T-cell (primary cell): Measurements from ENCODE around the gene RBM11. TPM values are rescaled to one million over a fixed set of nuclear protein-coding genes. Genes with fewer than 3 reads are reported as not detected.

Experiments used
- ATAC-seq, 4 experiments: fragments of 200-7000 bp in 3 of 4; fragments of 150-1000 bp in 1 of 4; cut with Tn5 transposase; replicated peaks in 1 of 4; 1 replicate in 3 of 4; 2 replicates in 1 of 4; pipeline ENCODE4 v1.10.0; 2021; ENCODE audit warnings: moderate library complexity in 3 of 4, mild to moderate bottlenecking in 2 of 4, moderate number of reproducible peaks in 1 of 4
- CTCF ChIA-PET, 2 donors: fragments of 300-600 bp; sonication (Branson Sonifier 250); formaldehyde crosslinking; loops; one replicate each; lab custom pipeline; 2022; ENCODE audit warnings: antibody characterized with exemption in 2 of 2; lab: Charles Lee
- POLR2A ChIA-PET, 2 donors: fragments of 300-600 bp; sonication (Branson Sonifier 250); formaldehyde crosslinking; loops; one replicate each; lab custom pipeline; 2022; ENCODE audit warnings: antibody characterized with exemption in 2 of 2; lab: Charles Lee
- DNase-seq, 35 experiments: peaks; one replicate each; pipeline versions ENCODE4 v3.0.0 to v3.0.0-alpha.2; 2013 to 2023
- H3K27ac ChIP-seq: one replicate; pipeline ENCODE4 v1.5.1; 2013; ENCODE audit warnings: low read length
- H3K27me3 ChIP-seq, 2 experiments: replicated peaks in 1 of 2; 1 replicate in 1 of 2; 2 replicates in 1 of 2; pipeline versions ENCODE4 v1.6.1 to v1.7.0; 2013; ENCODE audit warnings: low read length in 1 of 2, mixed read lengths in 1 of 2; ENCODE audit not compliant: control insufficient read depth in 2 of 2, insufficient read depth in 2 of 2; ENCODE audit errors: extremely low read depth in 1 of 2
- H3K36me3 ChIP-seq, 2 donors: 1 replicate in 1 of 2; 2 replicates in 1 of 2; pipeline versions ENCODE4 v1.6.1 to v1.7.0; 2013; ENCODE audit warnings: low read length in 1 of 2; ENCODE audit not compliant: control insufficient read depth in 2 of 2, insufficient read depth in 1 of 2; ENCODE audit errors: extremely low read depth in 1 of 2
- H3K4me1 ChIP-seq, 2 experiments: 1 replicate in 1 of 2; 2 replicates in 1 of 2; pipeline versions ENCODE4 v1.6.1 to v1.7.0; 2013; ENCODE audit warnings: low read length in 2 of 2, mixed read lengths in 1 of 2; ENCODE audit not compliant: insufficient read depth in 2 of 2, control insufficient read depth in 1 of 2; ENCODE audit errors: extremely low read depth in 1 of 2
- H3K4me3 ChIP-seq, 2 donors: 1 replicate in 1 of 2; 2 replicates in 1 of 2; pipeline versions ENCODE4 v1.5.1 to v1.7.0; 2013; ENCODE audit warnings: mild to moderate bottlenecking in 2 of 2, low read length in 1 of 2, moderate library complexity in 1 of 2; ENCODE audit not compliant: control insufficient read depth in 1 of 2; ENCODE audit errors: extremely low read depth in 1 of 2
- H3K9me3 ChIP-seq: 2 replicates; pipeline ENCODE4 v1.7.0; 2013
- H3K27ac Mint-ChIP-seq, 2 donors: one replicate each; pipeline ENCODE4 v1.8.0; 2020 to 2021; ENCODE audit warnings: mild to moderate bottlenecking in 2 of 2, mixed read lengths in 2 of 2
- H3K27me3 Mint-ChIP-seq, 2 donors: one replicate each; pipeline ENCODE4 v1.8.0; 2021 to 2022; ENCODE audit warnings: mixed read lengths in 2 of 2
- H3K36me3 Mint-ChIP-seq: one replicate; pipeline ENCODE4 v1.8.0; 2021; ENCODE audit warnings: mixed read lengths
- H3K4me1 Mint-ChIP-seq, 3 donors: one replicate each; pipeline ENCODE4 v1.8.0; 2020 to 2022; ENCODE audit warnings: mixed read lengths in 3 of 3, mild to moderate bottlenecking in 1 of 3
- H3K4me3 Mint-ChIP-seq, 3 donors: one replicate each; pipeline ENCODE4 v1.8.0; 2020 to 2022; ENCODE audit warnings: mild to moderate bottlenecking in 3 of 3, mixed read lengths in 3 of 3, moderate library complexity in 3 of 3
- H3K9me3 Mint-ChIP-seq, 3 donors: one replicate each; pipeline ENCODE4 v1.8.0; 2020 to 2022; ENCODE audit warnings: mixed read lengths in 3 of 3
- WGBS: methylation state at CpG from one replicate; pipeline ENCODE4 v1.1.5; 2013; ENCODE audit warnings: missing lambda C conversion rate; ENCODE audit not compliant: insufficient coverage; 5-methylcytosine and 5-hydroxymethylcytosine counted together
- total RNA-seq, 35 experiments: library from RNA in 6 of 35; stranded (reverse) in 6 of 35; fragments of 120-200 nt in 1 of 35; gene quantifications; one replicate each; pipeline versions ENCODE4 v1.2.1 to v1.2.4 and lab custom pipeline; 2013 to 2026

The RBM11 gene
- total RNA-seq, 5 donors from 2014 or later (not counting 1 experiment from before 2014, with no cell fraction given) = 2.5 to 16.8 (median 6.2) TPM

GRCh38 chr21:14229399-14229798 is 13.4 kb downstream of the RBM11 start:
- Mint-ChIP-seq H3K9me3 (peaks cover 9 to 16% (median 12%) of the 10 kb centered on the region in 3 donors), H3K4me1 (no peaks in the 10 kb centered on the region), H3K36me3 (peaks cover 12% of the 10 kb centered on the region), H3K4me3 (no peak overlapping the region), H3K27me3 (peaks cover 4 to 5% of the 10 kb centered on the region in 2 donors), H3K27ac (no peak overlapping the region)
- H3K4me1 ChIP-seq = no peaks in the 10 kb centered on the region
- ATAC-seq (no peak), DNase-seq (no peak)
- H3K27ac ChIP-seq = no peak overlapping the region
- no peaks in the 10 kb centered on the region for H3K36me3 ChIP-seq
- H3K4me3 ChIP-seq = no peak overlapping the region
- POLR2A ChIA-PET = no interaction called here
- WGBS = 25% methylated on average over 1 of the region's 1 CpG
- H3K27me3 ChIP-seq = peaks cover 0 to 2% of the 10 kb centered on the region in 2 experiments
- no peaks in the 10 kb centered on the region for H3K9me3 ChIP-seq
- CTCF ChIA-PET = no interaction called here

DNA sequence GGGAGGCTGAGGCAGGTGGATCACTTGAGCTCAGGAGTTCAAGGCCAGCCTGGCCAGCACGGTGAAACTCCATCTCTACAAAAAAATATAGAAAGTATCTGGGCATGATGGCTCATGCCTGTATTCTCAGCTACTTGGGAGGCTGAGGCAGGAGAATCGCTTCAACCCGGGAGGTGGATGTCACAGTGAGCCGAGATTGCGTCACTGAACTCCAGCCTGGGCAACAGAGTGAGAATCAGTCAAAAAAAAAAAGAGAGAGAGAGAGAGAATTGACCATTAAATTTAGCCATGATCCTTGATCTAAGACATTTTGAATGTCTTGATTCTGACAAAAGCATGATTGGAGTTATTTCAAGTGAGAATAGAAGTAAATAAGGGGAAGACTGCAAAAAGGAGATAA is 19.1 kb downstream of the RBM11 start:
- H3K27ac Mint-ChIP-seq = no peak overlapping the region
- ChIA-PET CTCF (no interaction called here), POLR2A (no interaction called here)
- H3K36me3 Mint-ChIP-seq = no peaks in the 10 kb centered on the region
- DNase-seq (no peak), ATAC-seq (no peak)
- WGBS = 88% methylated on average over 4 of the region's 5 CpGs
- H3K9me3 ChIP-seq = no peaks in the 10 kb centered on the region
- no peak overlapping the region for H3K27ac ChIP-seq
- no peaks in the 10 kb centered on the region for H3K27me3 ChIP-seq
- H3K4me1 ChIP-seq = no peaks in the 10 kb centered on the region
- no peak overlapping the region for H3K4me3 ChIP-seq
- no peak overlapping the region for H3K4me3 Mint-ChIP-seq
- peaks cover 0 to 5% (median 0%) of the 10 kb centered on the region in 3 donors for H3K4me1 Mint-ChIP-seq
- H3K9me3 Mint-ChIP-seq = peaks cover 0 to 6% (median 3%) of the 10 kb centered on the region in 3 donors
- H3K27me3 Mint-ChIP-seq = peaks cover 11 to 13% of the 10 kb centered on the region in 2 donors
- H3K36me3 ChIP-seq = no peaks in the 10 kb centered on the region

DNA sequence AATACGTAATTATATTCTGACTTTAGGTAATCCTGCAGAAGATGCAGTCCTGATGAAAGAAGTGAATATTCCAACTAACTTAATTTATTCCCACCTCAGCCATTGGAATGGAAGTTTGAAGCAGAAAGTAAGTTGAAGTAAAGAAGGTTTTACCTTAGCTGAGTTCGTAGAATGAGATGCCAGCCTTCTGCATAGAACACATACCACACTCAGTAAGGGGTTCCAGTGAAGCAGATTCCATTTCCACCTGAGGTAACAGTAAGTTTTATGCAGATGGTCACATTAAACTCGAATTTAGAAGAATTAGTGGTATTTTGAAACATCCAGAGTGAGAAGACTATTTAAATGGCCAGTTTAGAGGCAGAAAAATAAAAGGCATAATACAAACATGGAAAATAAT is 20.2 kb downstream of the RBM11 start:
- CTCF ChIA-PET = no interaction called here
- Mint-ChIP-seq H3K4me1 (peaks cover 6 to 13% (median 7%) of the 10 kb centered on the region in 3 donors), H3K36me3 (no peaks in the 10 kb centered on the region), H3K27ac (no peak overlapping the region), H3K9me3 (no peaks in the 10 kb centered on the region), H3K4me3 (no peak overlapping the region), H3K27me3 (peaks cover 11 to 13% of the 10 kb centered on the region in 2 donors)
- POLR2A ChIA-PET = no interaction called here
- no peaks in the 10 kb centered on the region for H3K27me3 ChIP-seq
- no peak overlapping the region for H3K4me3 ChIP-seq
- H3K4me1 ChIP-seq = no peaks in the 10 kb centered on the region
- H3K27ac ChIP-seq = no peak overlapping the region
- DNase-seq (no peak), ATAC-seq (no peak)
- no CpG with 5 or more reads among the region's 3 CpGs for WGBS
- H3K36me3 ChIP-seq = no peaks in the 10 kb centered on the region
- H3K9me3 ChIP-seq = no peaks in the 10 kb centered on the region

DNA sequence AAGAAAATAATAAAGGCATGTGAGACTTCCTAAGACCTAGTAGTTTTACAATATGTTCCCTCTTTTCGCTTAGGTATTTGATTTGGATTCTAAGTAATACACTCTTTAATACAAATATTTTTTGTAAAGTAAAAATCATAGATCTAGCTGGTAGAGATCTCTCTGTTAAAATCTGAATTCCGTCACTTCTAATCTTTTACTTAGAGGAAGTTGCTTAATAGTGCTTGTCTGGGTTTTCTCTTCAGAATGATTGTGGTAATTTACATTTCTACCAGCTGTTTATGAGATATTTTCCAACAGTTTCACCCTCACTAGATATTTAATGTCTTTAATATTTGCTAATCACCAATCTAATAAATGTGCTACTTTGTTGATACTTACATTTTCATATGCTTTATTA is 23.3 kb downstream of the RBM11 start:
- no peaks in the 10 kb centered on the region for H3K27me3 ChIP-seq
- H3K36me3 ChIP-seq = no peaks in the 10 kb centered on the region
- H3K27me3 Mint-ChIP-seq = peaks cover 8 to 9% of the 10 kb centered on the region in 2 donors
- WGBS = no CpG with 5 or more reads among the region's 2 CpGs
- H3K4me3 Mint-ChIP-seq = no peak overlapping the region
- no peaks in the 10 kb centered on the region for H3K36me3 Mint-ChIP-seq
- H3K9me3 ChIP-seq = no peaks in the 10 kb centered on the region
- peak overlapping the region in 1 of 2 donors; percentile 49 for H3K27ac Mint-ChIP-seq
- CTCF ChIA-PET = interaction anchor here in 1 of 2 donors (1.4 to 1.6 kb wide), 2 partner anchors 13 to 21 kb away, joined by 3 to 5 read pairs; no protein-coding TSS in a partner anchor
- DNase-seq (no peak), ATAC-seq (no peak)
- POLR2A ChIA-PET = no interaction called here
- H3K4me1 ChIP-seq = no peaks in the 10 kb centered on the region
- H3K9me3 Mint-ChIP-seq = no peaks in the 10 kb centered on the region
- H3K4me3 ChIP-seq = no peak overlapping the region
- H3K27ac ChIP-seq = no peak overlapping the region
- H3K4me1 Mint-ChIP-seq = peaks cover 12 to 24% (median 13%) of the 10 kb centered on the region in 3 donors

- Histone ChIP-seq H3K27ac (no peak overlapping the region), H3K4me1 (no peaks in the 10 kb centered on the region), H3K4me3 (no peak overlapping the region), H3K36me3 (no peaks in the 10 kb centered on the region), H3K27me3 (no peaks in the 10 kb centered on the region), H3K9me3 (no peaks in the 10 kb centered on the region)
- H3K4me1 Mint-ChIP-seq = peaks cover 12 to 24% (median 13%) of the 10 kb centered on the region in 3 donors
- H3K27ac Mint-ChIP-seq = peak overlapping the region; percentile 47 to 80
- no CpG with 5 or more reads among the region's 2 CpGs for WGBS
- POLR2A ChIA-PET = no interaction called here
- no peaks in the 10 kb centered on the region for H3K9me3 Mint-ChIP-seq
- ATAC-seq (peak; percentile 77 to 98 (median 87)), DNase-seq (peak in 2 of 35 experiments; percentile 4 to 37)
- CTCF ChIA-PET = interaction anchor here in 1 of 2 donors (1.3 kb wide), 1 partner anchor 12 kb away, joined by 5 read pairs; no protein-coding TSS in a partner anchor
- H3K4me3 Mint-ChIP-seq = peak overlapping the region in 1 of 3 donors; percentile 48
- no peaks in the 10 kb centered on the region for H3K36me3 Mint-ChIP-seq
- peaks cover under 1 to 1% of the 10 kb centered on the region in 2 donors for H3K27me3 Mint-ChIP-seq
Observed at GRCh38 chr21:14241297-14241696, 25.3 kb downstream of the RBM11 start.

GRCh38 chr21:14243461-14243860 is 27.5 kb downstream of the RBM11 start:
- CTCF ChIA-PET = interaction anchor here in 1 of 2 donors (0.7 kb wide), 1 partner anchor 9 kb away, joined by 4 read pairs; no protein-coding TSS in a partner anchor
- H3K4me1 ChIP-seq = no peaks in the 10 kb centered on the region
- Mint-ChIP-seq H3K36me3 (no peaks in the 10 kb centered on the region), H3K27me3 (peaks cover 0 to 5% of the 10 kb centered on the region in 2 donors), H3K9me3 (no peaks in the 10 kb centered on the region), H3K4me3 (no peak overlapping the region), H3K27ac (no peak overlapping the region), H3K4me1 (peaks cover 12 to 24% (median 13%) of the 10 kb centered on the region in 3 donors)
- H3K9me3 ChIP-seq = no peaks in the 10 kb centered on the region
- WGBS = 40% methylated on average over 1 of the region's 1 CpG
- POLR2A ChIA-PET = no interaction called here
- H3K27me3 ChIP-seq = no peaks in the 10 kb centered on the region
- ATAC-seq (no peak), DNase-seq (no peak)
- H3K36me3 ChIP-seq = no peaks in the 10 kb centered on the region
- H3K4me3 ChIP-seq = no peak overlapping the region
- no peak overlapping the region for H3K27ac ChIP-seq
